Inflammatory macrophage treated with lipopolysaccharide for 4 hours (primary cell): ENCODE measurements around the gene SPAG4.

Experiments used
- DNase-seq: peaks from one replicate; pipeline ENCODE4 v3.0.0-alpha.2; 2020

Gene SPAG4

GRCh38 chr20:35625584-35626385 lies 10.2 kb downstream of the SPAG4 start:
- no peak for DNase-seq

- no peak for DNase-seq
Measured at GRCh38 chr20:35626386-35627001, 10.9 kb downstream of the SPAG4 start.

GRCh38 chr20:35627121-35627520 lies 11.5 kb downstream of the SPAG4 start:
- no peak for DNase-seq

GRCh38 chr20:35629427-35630145 lies 14.0 kb downstream of the SPAG4 start:
- peak; percentile 58 for DNase-seq

GRCh38 chr20:35630636-35631035 lies 15.0 kb downstream of the SPAG4 start:
- no peak for DNase-seq

- DNase-seq = no peak
Measured at GRCh38 chr20:35632539-35633115, 17.0 kb downstream of the SPAG4 start.

- DNase-seq = no peak
Measured at GRCh38 chr20:35635652-35636051, 20.0 kb downstream of the SPAG4 start.

GRCh38 chr20:35636095-35636494 lies 20.5 kb downstream of the SPAG4 start:
- DNase-seq = no peak

GRCh38 chr20:35637276-35637675 lies 21.6 kb downstream of the SPAG4 start:
- DNase-seq = no peak

- no peak for DNase-seq
Measured at GRCh38 chr20:35638751-35639150, 23.1 kb downstream of the SPAG4 start.

- DNase-seq = no peak
Measured at GRCh38 chr20:35640724-35641123, 25.1 kb downstream of the SPAG4 start.

GRCh38 chr20:35641743-35642142 lies 26.1 kb downstream of the SPAG4 start:
- no peak for DNase-seq

- DNase-seq = no peak
Measured at GRCh38 chr20:35643045-35643444, 27.4 kb downstream of the SPAG4 start.

- DNase-seq = no peak
Measured at GRCh38 chr20:35644806-35645205, 29.2 kb downstream of the SPAG4 start.

GRCh38 chr20:35648836-35649235 lies 33.2 kb downstream of the SPAG4 start:
- DNase-seq = no peak

GRCh38 chr20:35650632-35651031 lies 35.0 kb downstream of the SPAG4 start:
- DNase-seq = no peak

GRCh38 chr20:35651958-35652357 lies 36.3 kb downstream of the SPAG4 start:
- no peak for DNase-seq

GRCh38 chr20:35652641-35653429 lies 37.2 kb downstream of the SPAG4 start:
- DNase-seq = no peak

GRCh38 chr20:35653430-35653734 lies 37.8 kb downstream of the SPAG4 start:
- DNase-seq = no peak

- DNase-seq = no peak
Measured at GRCh38 chr20:35653893-35654292, 38.3 kb downstream of the SPAG4 start.

GRCh38 chr20:35654415-35654814 lies 38.8 kb downstream of the SPAG4 start:
- DNase-seq = no peak

GRCh38 chr20:35657271-35657670 lies 41.6 kb downstream of the SPAG4 start:
- no peak for DNase-seq
